CD4-positive, alpha-beta memory T cell (primary cell): ENCODE results near the gene ZNF229. TPM values are rescaled to one million over a fixed set of nuclear protein-coding genes. Genes with fewer than 3 reads are reported as not detected.
"Not testable (repeated sequence)": the region's sequence is repeated elsewhere in the genome, so short reads cannot be mapped to it uniquely, and the experiment has no call there.

ENCODE experiments used
- CTCF ChIA-PET: fragments of 350-600 bp; sonication (Branson Sonifier 250); formaldehyde crosslinking; loops from one replicate; lab custom pipeline; 2021; ENCODE audit warnings: inconsistent platforms; ENCODE audit not compliant: partially characterized antibody; lab: Charles Lee
- POLR2A ChIA-PET: fragments of 350-600 bp; sonication (Branson Sonifier 250); formaldehyde crosslinking; loops from one replicate; lab custom pipeline; 2021; ENCODE audit not compliant: partially characterized antibody; lab: Charles Lee
- DNase-seq, 5 donors: peaks; one replicate each; pipeline versions ENCODE4 v3.0.0 to v3.0.0-alpha.2; 2020 to 2022; ENCODE audit warnings: mixed read lengths in 1 of 5
- H3K27ac ChIP-seq: one replicate; pipeline ENCODE4 v1.7.0; 2013; ENCODE audit warnings: low read depth, low read length
- H3K27me3 ChIP-seq: 2 replicates; pipeline ENCODE4 v1.7.0; 2013; ENCODE audit warnings: mild to moderate bottlenecking, low read length, moderate library complexity; ENCODE audit not compliant: insufficient read depth
- H3K36me3 ChIP-seq: 2 replicates; pipeline ENCODE4 v1.7.0; 2013; ENCODE audit warnings: mild to moderate bottlenecking, low read length, moderate library complexity; ENCODE audit not compliant: insufficient read depth
- H3K4me1 ChIP-seq: 2 replicates; pipeline ENCODE4 v1.7.0; 2013; ENCODE audit warnings: mild to moderate bottlenecking, low read length, moderate library complexity; ENCODE audit not compliant: insufficient read depth
- H3K4me3 ChIP-seq, 2 donors: one replicate each; pipeline ENCODE4 v1.7.0; 2013; ENCODE audit warnings: low read length in 2 of 2, mild to moderate bottlenecking in 1 of 2
- H3K9me3 ChIP-seq, 2 donors: one replicate each; pipeline ENCODE4 v1.7.0; 2013; ENCODE audit warnings: low read length in 2 of 2, control low read depth in 1 of 2; ENCODE audit not compliant: control insufficient read depth in 1 of 2
- H3K27ac Mint-ChIP-seq, 7 donors: one replicate each; pipeline ENCODE4 v1.8.0; 2020 to 2021; ENCODE audit warnings: mixed read lengths in 7 of 7, mild to moderate bottlenecking in 6 of 7, inconsistent platforms in 3 of 7, moderate library complexity in 3 of 7
- H3K27me3 Mint-ChIP-seq, 2 donors: one replicate each; pipeline ENCODE4 v1.8.0; 2020 to 2021; ENCODE audit warnings: mixed read lengths in 2 of 2
- H3K36me3 Mint-ChIP-seq, 2 donors: one replicate each; pipeline ENCODE4 v1.8.0; 2020 to 2021; ENCODE audit warnings: mixed read lengths in 2 of 2, inconsistent platforms in 1 of 2, mild to moderate bottlenecking in 1 of 2
- H3K4me1 Mint-ChIP-seq, 4 donors: one replicate each; pipeline ENCODE4 v1.8.0; 2020 to 2021; ENCODE audit warnings: mixed read lengths in 4 of 4, mild to moderate bottlenecking in 1 of 4
- H3K4me3 Mint-ChIP-seq, 8 donors: one replicate each; pipeline ENCODE4 v1.8.0; 2020 to 2021; ENCODE audit warnings: mixed read lengths in 8 of 8, mild to moderate bottlenecking in 7 of 8, moderate library complexity in 6 of 8, inconsistent platforms in 3 of 8
- H3K9me3 Mint-ChIP-seq, 8 donors: one replicate each; pipeline ENCODE4 v1.8.0; 2020 to 2021; ENCODE audit warnings: mixed read lengths in 8 of 8, mild to moderate bottlenecking in 5 of 8, inconsistent platforms in 3 of 8, moderate library complexity in 1 of 8
- intact Hi-C: fragments of 100-400 bp; cut with micrococcal nuclease; formaldehyde crosslinking; loops from one replicate; pipeline ENCODE4 v1.15.1; 2023
- polyA plus RNA-seq, 2 donors: library from polyadenylated mRNA; unstranded; fragments of 300-500 nt; fragmentation: Illumina TruSeq; gene quantifications; one replicate each; pipeline ENCODE4 v1.2.3, GENCODE V29; 2021
- total RNA-seq, 2 experiments: library from RNA; stranded (reverse); gene quantifications; one replicate each; pipeline ENCODE4 v1.2.3, GENCODE V29; 2021

Gene ZNF229
- under 1 TPM; 0.58 to 0.69 TPM for total RNA-seq
- 1 to 10 TPM in 1 of 2 donors, under 1 TPM in 1; 0.16 to 1.6 TPM for polyA plus RNA-seq

DNA sequence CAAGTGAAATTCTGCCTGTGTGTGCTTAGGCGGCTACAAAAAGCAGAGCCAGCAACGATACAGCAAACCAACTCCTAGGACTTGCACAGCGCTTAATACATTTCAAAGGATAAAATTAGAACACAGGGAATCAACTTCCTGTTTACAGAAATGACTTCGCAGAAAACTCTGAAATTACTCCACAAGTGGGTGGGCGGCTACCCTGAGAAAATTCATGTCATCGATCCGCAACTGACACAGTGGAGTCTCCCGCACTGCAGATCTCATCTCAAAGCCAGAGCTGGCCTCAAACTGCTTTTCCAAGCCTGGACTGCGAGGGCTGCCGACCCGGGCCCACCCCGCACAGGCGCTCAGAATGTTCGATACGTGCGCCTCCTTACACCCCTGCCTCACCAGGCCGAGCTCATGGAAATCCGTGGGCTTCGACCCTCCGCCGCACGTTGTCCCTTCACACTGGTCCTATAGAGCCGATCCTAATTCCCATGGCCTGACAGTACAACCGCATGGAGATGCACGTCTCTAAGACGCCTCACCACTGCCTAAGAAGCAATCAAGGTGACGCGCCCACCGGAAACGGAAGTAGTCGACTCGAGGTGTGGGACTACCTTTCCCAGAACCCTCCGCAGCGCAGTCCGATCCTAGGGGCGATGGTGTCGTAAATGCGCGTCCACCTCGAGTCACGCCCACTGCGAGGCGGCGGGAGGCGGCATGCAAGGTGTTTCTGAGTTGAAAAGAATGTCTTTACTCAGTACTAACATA lies at the start of gene ZNF229:
TSS of gene ZNF229 (minus strand) at position 557 of the 759 bp plus-strand sequence. CDS start 5,625 bp downstream, outside the sequence.
- peak within 1 kb of the TSS in 1 of 7 donors; percentile 72 for H3K27ac Mint-ChIP-seq
- no peaks in the 10 kb centered on the region for H3K4me1 ChIP-seq
- H3K4me3 ChIP-seq = peak within 1 kb of the TSS; percentile 36 to 39
- peaks cover 1 to 9% of the 10 kb centered on the region in 2 donors for H3K27me3 Mint-ChIP-seq
- H3K9me3 ChIP-seq = peaks cover 0 to 28% of the 10 kb centered on the region in 2 donors
- intact Hi-C loops = no loop called here
- ChIA-PET CTCF (no interaction called here), POLR2A (no interaction called here)
- H3K27ac ChIP-seq = no peak within 1 kb of the TSS
- H3K4me1 Mint-ChIP-seq = peaks cover 0 to 12% (median 3%) of the 10 kb centered on the region in 4 donors
- H3K36me3 ChIP-seq = no peaks in the 10 kb centered on the region
- DNase-seq = peak; percentile 17 to 66 (median 49)
- H3K36me3 Mint-ChIP-seq = peaks cover 41 to 50% of the 10 kb centered on the region in 2 donors
- peak within 1 kb of the TSS; percentile 71 to 92 (median 85) for H3K4me3 Mint-ChIP-seq
- no peaks in the 10 kb centered on the region for H3K27me3 ChIP-seq
- H3K9me3 Mint-ChIP-seq = peaks cover 15 to 98% (median 85%) of the 10 kb centered on the region in 8 donors

DNA sequence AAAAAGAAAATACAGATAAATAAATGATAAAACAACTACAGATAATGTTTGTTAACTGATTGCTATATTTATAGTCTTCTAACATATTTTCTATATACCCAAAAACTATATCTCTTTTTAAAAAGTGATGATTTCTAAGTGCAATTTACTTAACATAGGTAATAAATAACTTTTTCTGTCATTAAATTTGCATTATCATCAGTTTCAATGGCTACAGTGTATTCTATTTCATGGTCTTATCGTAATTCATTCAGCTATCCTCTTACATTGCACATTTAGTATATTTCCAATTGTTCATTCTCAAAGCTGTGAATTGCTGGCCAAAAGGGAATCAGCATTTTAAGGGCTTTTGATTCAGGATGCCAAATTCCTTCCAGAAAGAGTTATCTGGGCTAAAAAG lies 48.4 kb upstream of the ZNF229 start:
- POLR2A ChIA-PET = no interaction called here
- intact Hi-C loops = no loop called here
- peak overlapping the region in 3 of 8 donors; percentile 29 to 53 (median 40) for H3K4me3 Mint-ChIP-seq
- H3K4me1 Mint-ChIP-seq = peaks cover 16 to 52% (median 34%) of the 10 kb centered on the region in 4 donors
- H3K27me3 Mint-ChIP-seq = no peaks in the 10 kb centered on the region
- peaks cover 84 to 89% of the 10 kb centered on the region in 2 donors for H3K36me3 Mint-ChIP-seq
- Histone ChIP-seq H3K27ac (no peak overlapping the region), H3K27me3 (no peaks in the 10 kb centered on the region), H3K4me1 (peaks cover 25% of the 10 kb centered on the region), H3K4me3 (no peak overlapping the region), H3K36me3 (peaks cover 43% of the 10 kb centered on the region), H3K9me3 (peaks cover 13 to 61% of the 10 kb centered on the region in 2 donors)
- H3K27ac Mint-ChIP-seq = peak overlapping the region in 1 of 7 donors; percentile 57
- CTCF ChIA-PET = no interaction called here
- H3K9me3 Mint-ChIP-seq = peaks cover 11 to 94% (median 73%) of the 10 kb centered on the region in 8 donors
- no peak for DNase-seq

DNA sequence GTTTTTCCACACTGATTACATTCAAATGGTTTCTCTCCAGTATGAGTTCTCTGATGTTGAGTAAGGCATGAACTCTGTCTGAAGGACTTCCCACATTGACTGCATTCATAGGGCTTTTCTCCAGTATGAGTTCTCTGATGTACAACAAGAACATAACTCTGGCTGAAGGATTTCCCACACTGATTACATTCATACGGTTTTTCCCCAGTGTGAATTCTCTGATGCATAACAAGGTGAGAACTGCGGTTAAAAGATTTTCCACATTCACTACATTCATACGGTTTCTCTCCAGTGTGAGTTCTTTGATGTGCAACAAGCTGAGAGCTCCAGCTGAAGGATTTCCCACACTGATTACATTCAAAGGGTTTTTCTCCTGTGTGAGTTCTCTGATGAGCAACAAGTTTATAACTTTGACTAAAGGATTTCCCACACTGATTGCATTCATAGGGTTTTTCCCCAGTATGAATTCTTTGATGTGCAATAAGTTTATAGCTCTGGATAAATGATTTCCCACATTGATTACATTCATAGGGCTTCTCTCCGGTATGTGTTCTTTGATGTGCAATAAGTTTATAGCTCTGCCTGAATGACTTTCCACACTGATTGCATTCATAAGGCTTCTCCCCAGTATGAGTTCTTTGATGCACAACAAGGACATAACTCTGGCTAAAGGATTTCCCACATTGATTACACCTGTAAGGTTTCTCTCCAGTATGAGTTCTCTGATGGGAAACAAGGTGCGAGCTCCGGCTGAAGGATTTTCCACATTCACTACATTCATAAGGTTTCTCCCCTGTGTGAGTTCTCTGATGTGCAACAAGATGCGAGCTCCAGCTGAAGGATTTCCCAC lies 28.5 kb upstream of the ZNF229 start:
- peaks cover 80 to 83% of the 10 kb centered on the region in 2 donors for H3K36me3 Mint-ChIP-seq

DNA sequence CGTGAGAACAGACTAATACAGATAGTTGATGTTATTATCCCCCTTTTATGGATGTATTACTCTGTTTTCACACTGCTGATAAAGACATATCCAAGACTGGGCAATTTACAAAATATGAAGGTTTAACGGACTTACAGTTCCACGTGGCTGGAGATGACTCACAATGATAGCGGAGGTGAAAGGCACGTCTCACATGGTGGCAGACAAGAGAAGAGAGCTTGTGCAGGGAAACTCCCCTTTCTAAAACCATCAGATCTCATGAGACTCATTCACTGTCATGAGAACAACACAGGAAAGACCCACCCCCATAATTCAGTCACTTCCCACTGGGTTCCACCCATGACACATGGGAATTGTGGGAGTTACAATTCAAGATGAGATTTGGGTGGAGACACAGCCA lies 20.5 kb upstream of the ZNF229 start:
- intact Hi-C loops, H3K36me3 ChIP-seq, H3K4me1 ChIP-seq, H3K27ac ChIP-seq, POLR2A ChIA-PET, H3K27me3 ChIP-seq, H3K4me1 Mint-ChIP-seq, H3K27me3 Mint-ChIP-seq, CTCF ChIA-PET, DNase-seq, H3K27ac Mint-ChIP-seq, H3K4me3 ChIP-seq: not testable (repeated sequence)
- Mint-ChIP-seq H3K36me3 (peaks cover 26 to 54% of the 10 kb centered on the region in 2 donors), H3K9me3 (peaks cover 3 to 100% (median 95%) of the 10 kb centered on the region in 8 donors), H3K4me3 (peak overlapping the region in 2 of 8 donors; percentile 6 to 47)
- H3K9me3 ChIP-seq = peaks cover 0 to 59% of the 10 kb centered on the region in 2 donors

More for the DNA sequence above, 28.5 kb upstream of the ZNF229 start:
- Histone ChIP-seq H3K27ac (no peak overlapping the region), H3K9me3 (peaks cover 40 to 95% of the 10 kb centered on the region in 2 donors), H3K4me1 (no peaks in the 10 kb centered on the region), H3K4me3 (peak overlapping the region in 1 of 2 donors; percentile 1), H3K27me3 (no peaks in the 10 kb centered on the region), H3K36me3 (peaks cover 46% of the 10 kb centered on the region)
- DNase-seq = peak in 3 of 5 donors; percentile 12 to 18 (median 16)
- intact Hi-C loops = no loop called here
- ChIA-PET CTCF (no interaction called here), POLR2A (no interaction called here)
- H3K4me3 Mint-ChIP-seq = peak overlapping the region in 3 of 8 donors; percentile 5 to 34 (median 18)
- H3K27ac Mint-ChIP-seq = peak overlapping the region in 2 of 7 donors; percentile 35 to 73
- peaks cover 0 to 100% (median 96%) of the 10 kb centered on the region in 8 donors for H3K9me3 Mint-ChIP-seq
- H3K27me3 Mint-ChIP-seq = no peaks in the 10 kb centered on the region
- H3K4me1 Mint-ChIP-seq = no peaks in the 10 kb centered on the region

DNA sequence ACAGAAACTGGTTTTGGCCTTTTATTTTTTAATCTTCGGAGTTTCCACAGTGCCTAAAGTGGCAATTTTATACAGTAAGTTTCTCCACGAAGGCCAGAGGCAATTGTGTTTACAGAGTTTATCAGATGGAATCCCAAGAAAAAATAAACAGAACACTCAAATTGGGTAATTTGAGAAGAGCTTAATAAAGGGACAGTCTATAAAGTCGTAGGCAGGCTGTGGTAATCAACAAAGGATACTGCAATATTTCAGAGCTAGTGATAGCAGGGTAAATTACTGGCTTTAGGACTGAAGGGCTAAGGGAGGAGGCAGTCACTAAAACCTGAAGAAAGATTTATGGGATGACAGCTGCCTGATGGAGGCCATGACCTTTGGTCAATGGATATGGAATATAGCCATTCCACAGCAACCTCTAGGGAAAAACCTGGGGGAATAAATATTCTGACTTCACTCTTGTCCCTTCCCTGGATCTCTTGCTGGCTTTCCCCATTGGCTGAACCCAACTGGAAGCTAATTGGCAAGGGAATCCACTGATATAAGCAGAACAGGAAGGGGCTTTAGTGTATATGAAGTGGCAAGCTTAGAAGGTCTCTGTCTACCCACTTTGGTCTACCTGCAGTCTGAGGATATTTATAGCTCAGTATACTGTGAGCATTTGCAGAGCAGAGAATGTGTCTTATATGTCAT lies 14.5 kb upstream of the ZNF229 start:
- H3K4me1 ChIP-seq, H3K4me1 Mint-ChIP-seq, DNase-seq, H3K27ac ChIP-seq, H3K36me3 ChIP-seq, H3K4me3 ChIP-seq, H3K27ac Mint-ChIP-seq, intact Hi-C loops, H3K27me3 Mint-ChIP-seq, CTCF ChIA-PET, POLR2A ChIA-PET, H3K27me3 ChIP-seq: not testable (repeated sequence)
- H3K4me3 Mint-ChIP-seq = peak overlapping the region in 1 of 8 donors; percentile 4
- peaks cover 0 to 24% of the 10 kb centered on the region in 2 donors for H3K9me3 ChIP-seq
- peaks cover 4 to 71% (median 62%) of the 10 kb centered on the region in 8 donors for H3K9me3 Mint-ChIP-seq
- H3K36me3 Mint-ChIP-seq = peaks cover 3 to 28% of the 10 kb centered on the region in 2 donors

DNA sequence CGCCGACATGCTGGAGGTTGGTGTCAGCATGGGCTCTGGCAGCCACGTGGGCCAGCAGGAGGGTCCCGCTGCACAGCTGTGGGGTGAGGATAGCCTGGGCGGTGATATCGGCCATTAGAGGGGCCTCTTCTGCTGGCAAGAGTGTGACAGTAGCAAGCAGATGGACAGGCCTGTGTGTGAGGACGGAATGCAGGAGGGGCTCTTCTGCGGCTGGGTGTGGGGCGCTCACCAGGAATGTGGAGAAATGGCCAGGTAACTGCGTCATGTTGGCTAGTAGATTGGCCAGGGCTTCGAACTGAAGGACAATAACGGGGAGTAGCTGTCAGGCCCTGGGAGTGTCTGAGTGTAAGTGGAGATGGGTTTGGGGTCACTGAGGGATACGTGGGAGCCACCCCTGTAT lies 7.7 kb upstream of the ZNF229 start:
- peaks cover 0 to 17% of the 10 kb centered on the region in 2 donors for H3K9me3 ChIP-seq
- H3K27ac ChIP-seq, H3K27me3 ChIP-seq, H3K27ac Mint-ChIP-seq, intact Hi-C loops, H3K4me1 Mint-ChIP-seq, H3K36me3 ChIP-seq, H3K4me3 Mint-ChIP-seq, H3K4me3 ChIP-seq, DNase-seq, H3K4me1 ChIP-seq, H3K27me3 Mint-ChIP-seq, POLR2A ChIA-PET, CTCF ChIA-PET: not testable (repeated sequence)
- peaks cover 23 to 32% of the 10 kb centered on the region in 2 donors for H3K36me3 Mint-ChIP-seq
- peaks cover 0 to 56% (median 39%) of the 10 kb centered on the region in 8 donors for H3K9me3 Mint-ChIP-seq
